VCaP (cell line): ENCODE measurements around the gene NOL9.

Experiments used
- H3K27ac ChIP-seq: fragments of 450-650 bp; 2 replicates; pipeline ENCODE4 v1.5.1; 2017
- TF ChIP-seq, protein P1 (sequence below): fragments of 450-650 bp; conservative IDR thresholded peaks from 2 replicates; pipeline ENCODE4 v1.5.1; 2017; ENCODE audit warnings: mild to moderate bottlenecking, moderate library complexity

The NOL9 gene

DNA sequence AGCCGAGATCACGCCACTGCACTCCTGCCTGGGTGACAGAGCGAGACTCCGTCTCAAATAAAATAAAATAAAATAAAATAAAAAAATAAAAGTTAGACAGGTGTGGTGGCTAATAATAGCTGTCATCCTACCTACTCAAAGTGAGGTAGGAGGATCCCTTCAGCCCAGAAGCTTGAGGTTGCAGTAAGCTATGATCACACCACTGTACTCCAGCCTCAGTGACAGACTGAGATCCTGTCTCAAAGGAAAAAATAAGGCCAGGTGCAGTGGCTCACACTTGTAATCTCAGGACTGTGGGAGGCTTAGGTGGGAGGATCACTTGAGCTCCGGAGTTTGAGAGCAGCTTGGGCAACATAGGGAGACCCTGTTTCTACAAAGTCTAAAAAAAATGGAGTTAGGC, 18.0 kb downstream of the NOL9 start:
- TF ChIP-seq, protein P1, sequence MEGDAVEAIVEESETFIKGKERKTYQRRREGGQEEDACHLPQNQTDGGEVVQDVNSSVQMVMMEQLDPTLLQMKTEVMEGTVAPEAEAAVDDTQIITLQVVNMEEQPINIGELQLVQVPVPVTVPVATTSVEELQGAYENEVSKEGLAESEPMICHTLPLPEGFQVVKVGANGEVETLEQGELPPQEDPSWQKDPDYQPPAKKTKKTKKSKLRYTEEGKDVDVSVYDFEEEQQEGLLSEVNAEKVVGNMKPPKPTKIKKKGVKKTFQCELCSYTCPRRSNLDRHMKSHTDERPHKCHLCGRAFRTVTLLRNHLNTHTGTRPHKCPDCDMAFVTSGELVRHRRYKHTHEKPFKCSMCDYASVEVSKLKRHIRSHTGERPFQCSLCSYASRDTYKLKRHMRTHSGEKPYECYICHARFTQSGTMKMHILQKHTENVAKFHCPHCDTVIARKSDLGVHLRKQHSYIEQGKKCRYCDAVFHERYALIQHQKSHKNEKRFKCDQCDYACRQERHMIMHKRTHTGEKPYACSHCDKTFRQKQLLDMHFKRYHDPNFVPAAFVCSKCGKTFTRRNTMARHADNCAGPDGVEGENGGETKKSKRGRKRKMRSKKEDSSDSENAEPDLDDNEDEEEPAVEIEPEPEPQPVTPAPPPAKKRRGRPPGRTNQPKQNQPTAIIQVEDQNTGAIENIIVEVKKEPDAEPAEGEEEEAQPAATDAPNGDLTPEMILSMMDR = no peak

DNA sequence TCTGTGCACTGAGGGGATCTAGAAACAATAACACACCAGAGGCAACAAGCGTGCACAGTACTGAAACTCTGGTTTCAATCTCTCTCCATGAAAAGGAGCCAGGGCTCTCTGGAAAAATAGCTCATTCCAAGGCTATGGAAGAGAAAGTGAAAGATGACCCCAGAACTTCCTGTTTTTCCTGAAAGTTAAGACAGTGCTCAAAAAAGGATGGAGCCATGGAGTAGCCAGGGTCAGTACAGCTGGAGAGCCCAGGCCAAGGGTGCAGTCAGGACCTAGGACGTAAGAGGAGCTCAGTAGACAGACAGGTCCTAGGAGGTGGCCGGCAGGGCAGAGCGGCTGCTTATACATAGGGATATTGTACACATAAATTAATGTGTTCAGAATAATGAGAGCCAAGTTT, 19.1 kb downstream of the NOL9 start:
- TF ChIP-seq, protein P1 = no peak
- no peak overlapping the region for H3K27ac ChIP-seq

More for the DNA sequence above, 18.0 kb downstream of the NOL9 start:
- H3K27ac ChIP-seq = no peak overlapping the region

DNA sequence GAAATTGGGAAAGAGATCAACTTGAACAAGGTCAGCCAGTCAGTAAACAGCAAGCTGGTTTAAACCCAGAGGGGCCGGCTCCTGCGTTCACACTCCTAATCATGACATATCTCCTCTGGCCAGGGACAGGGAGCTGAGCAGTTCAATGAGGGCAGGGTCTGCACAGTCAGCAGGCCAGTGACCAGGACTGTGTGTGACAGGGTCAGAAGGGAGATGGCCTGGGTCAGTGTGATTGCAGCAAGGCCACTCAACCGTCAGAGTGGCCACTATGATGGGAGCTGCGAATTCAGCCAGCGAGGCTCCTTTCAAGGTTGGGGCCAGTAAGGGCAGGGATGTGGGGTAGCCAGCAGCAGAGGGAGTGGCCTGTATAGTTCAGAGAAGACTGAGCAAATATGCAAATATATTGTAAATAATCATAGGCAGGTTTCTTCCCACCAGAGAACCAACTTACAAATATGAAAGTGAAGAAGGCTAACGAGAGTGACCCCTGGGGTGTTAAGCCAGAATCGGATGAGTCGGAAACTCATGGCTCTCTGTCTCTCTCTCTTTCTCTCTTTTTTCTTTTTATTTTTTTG, 20.0 kb downstream of the NOL9 start:
- TF ChIP-seq, protein P1 = no peak
- no peak overlapping the region for H3K27ac ChIP-seq

DNA sequence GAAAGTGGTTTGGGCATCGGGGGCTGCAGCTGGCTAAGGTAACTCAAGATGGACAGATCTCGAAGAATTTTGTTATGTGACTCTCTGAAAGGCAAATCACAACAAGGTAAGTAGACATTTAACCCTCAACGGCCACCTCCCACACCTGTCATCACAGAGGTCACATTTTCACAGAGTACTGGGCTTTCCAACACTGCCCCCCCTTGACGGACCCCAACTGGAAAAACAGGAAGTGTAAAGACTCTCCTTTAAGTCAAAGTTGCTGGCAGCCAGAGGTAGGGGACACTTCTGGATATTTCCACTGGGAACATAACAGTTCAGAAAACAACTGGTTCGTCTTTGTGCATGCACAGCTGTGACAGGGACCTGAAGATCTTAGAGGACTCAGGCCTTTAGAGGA, 22.3 kb downstream of the NOL9 start:
- TF ChIP-seq, protein P1 = no peak

DNA sequence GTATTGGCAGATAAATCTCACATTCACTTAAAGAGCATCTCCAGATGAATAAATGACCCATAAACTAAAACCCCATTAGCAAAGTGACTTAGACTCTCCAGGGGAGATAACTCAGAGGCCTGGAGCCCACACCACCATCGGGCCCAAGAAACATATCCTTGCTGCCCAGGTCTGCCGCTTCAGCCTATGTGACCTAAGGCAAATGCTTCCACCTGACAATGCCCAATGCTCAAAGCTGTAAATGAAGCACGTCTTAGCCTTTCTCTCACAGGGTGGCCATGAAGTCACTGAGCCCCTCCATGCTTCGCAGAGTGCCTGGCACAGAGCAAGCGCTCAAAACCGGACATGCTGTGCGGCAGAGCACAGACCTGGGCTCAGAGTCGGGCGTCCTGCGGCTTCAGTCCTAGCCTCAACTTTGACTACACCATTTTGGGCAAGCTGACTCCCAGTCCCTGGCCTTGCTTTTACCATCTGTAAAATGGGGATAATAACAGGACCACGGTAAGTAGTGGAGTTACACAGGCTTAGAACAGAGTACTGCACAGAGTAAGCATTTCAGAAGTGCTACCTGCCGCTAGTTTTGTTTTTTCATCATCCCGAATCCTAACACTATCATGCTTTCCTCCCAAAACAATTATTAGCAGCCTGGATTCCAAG, 23.7 kb downstream of the NOL9 start:
- H3K27ac ChIP-seq = no peak overlapping the region
- TF ChIP-seq, protein P1 = no peak

More for the DNA sequence above, 22.3 kb downstream of the NOL9 start:
- H3K27ac ChIP-seq = no peak overlapping the region

DNA sequence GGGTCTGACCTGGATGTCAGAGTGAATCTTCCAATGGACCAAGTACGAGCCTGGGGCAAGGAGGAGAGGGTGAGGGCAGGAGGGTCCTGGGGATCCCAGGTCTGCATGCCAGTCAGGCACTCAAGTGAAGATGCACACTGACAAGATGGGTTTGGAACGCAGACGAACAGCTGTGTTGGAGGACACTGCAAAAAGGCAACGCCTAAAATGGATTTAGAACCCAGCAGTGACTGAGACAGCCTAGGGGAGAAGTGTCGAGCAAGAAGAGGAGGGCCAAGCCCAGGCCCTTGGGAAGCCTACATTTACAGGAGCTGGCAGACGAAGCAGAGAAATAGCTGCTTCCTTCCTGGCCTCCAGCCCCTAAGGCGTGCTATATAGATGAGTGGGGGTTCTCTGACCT, 25.8 kb downstream of the NOL9 start:
- TF ChIP-seq, protein P1 = no peak
- no peak overlapping the region for H3K27ac ChIP-seq

DNA sequence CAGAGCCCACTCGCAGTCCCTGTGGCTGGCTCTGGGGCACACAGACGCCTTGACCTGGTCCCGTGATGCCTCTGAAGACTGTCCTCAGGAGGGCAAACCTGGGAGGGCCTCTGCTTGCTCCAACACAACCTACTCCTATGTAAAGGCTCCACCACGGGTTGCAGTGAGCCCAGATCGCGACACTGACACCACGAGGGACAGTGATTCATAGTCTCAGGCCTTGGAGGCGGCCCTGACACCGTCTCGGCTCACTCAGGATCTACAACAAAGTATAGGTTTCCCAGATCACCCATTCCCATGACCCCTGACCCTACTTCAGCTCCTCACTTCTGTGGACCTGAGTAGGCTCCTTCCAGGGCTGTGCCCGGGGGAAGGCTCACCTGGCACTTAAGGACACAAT, 28.0 kb downstream of the NOL9 start:
- TF ChIP-seq, protein P1 = no peak
- no peak overlapping the region for H3K27ac ChIP-seq
